Measurements from ENCODE around the gene DEUP1.

DEUP1 gene

DNA sequence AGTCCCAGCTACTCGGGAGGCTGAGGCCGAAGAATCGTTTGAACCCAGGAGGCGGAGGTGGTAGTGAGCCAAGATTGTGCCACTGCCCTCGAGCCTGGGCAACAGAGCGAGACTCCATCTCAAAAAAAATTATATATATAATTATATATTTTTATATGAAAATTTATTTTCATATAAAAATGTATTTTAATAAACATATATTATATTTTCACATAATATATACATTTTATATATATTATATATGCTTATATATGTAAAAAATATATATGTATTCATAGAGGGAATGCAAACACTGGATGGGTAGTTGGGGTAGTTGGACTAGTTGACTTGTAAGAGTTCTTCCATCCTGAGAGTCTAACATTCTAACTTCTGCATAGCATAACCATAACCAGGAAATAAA lies 20.3 kb downstream of the DEUP1 start:
- TF ChIP-seq, protein P1, sequence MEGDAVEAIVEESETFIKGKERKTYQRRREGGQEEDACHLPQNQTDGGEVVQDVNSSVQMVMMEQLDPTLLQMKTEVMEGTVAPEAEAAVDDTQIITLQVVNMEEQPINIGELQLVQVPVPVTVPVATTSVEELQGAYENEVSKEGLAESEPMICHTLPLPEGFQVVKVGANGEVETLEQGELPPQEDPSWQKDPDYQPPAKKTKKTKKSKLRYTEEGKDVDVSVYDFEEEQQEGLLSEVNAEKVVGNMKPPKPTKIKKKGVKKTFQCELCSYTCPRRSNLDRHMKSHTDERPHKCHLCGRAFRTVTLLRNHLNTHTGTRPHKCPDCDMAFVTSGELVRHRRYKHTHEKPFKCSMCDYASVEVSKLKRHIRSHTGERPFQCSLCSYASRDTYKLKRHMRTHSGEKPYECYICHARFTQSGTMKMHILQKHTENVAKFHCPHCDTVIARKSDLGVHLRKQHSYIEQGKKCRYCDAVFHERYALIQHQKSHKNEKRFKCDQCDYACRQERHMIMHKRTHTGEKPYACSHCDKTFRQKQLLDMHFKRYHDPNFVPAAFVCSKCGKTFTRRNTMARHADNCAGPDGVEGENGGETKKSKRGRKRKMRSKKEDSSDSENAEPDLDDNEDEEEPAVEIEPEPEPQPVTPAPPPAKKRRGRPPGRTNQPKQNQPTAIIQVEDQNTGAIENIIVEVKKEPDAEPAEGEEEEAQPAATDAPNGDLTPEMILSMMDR (conservative IDR thresholded peaks at IDR 0.05; ENCODE audit: low read depth, low read length): no peak
- no peak overlapping the region for H3K4me3 ChIP-seq (IDR thresholded peaks at IDR 0.05; ENCODE audit: insufficient read depth, low read depth, low read length)
- no peak overlapping the region for H3K4me2 ChIP-seq
- no peaks in the 10 kb centered on the region for H3K79me2 ChIP-seq (ENCODE audit: insufficient read depth, low read depth)
- no peaks in the 10 kb centered on the region for H3K27me3 ChIP-seq (ENCODE audit: insufficient read depth, low read depth)
- no peak overlapping the region for H2AFZ ChIP-seq (ENCODE audit: low read depth)
- H3K36me3 ChIP-seq (ENCODE audit: insufficient read depth): no peaks in the 10 kb centered on the region
- no peaks in the 10 kb centered on the region for H4K20me1 ChIP-seq (ENCODE audit: insufficient read depth)
- no peak overlapping the region for H3K27ac ChIP-seq
- no peak overlapping the region for H3K9ac ChIP-seq
- no peaks in the 10 kb centered on the region for H3K4me1 ChIP-seq (ENCODE audit: low read depth, poor library complexity, severe bottlenecking)

GRCh38 chr11:93359396-93359795 lies 28.9 kb downstream of the DEUP1 start:
- Histone ChIP-seq H2AFZ (ENCODE audit: low read depth) (no peak overlapping the region), H3K4me3 (IDR thresholded peaks at IDR 0.05; ENCODE audit: insufficient read depth, low read depth, low read length) (no peak overlapping the region), H3K4me2 (no peak overlapping the region), H3K79me2 (ENCODE audit: insufficient read depth, low read depth) (no peaks in the 10 kb centered on the region), H3K27ac (no peak overlapping the region), H3K36me3 (ENCODE audit: insufficient read depth) (no peaks in the 10 kb centered on the region), H3K4me1 (ENCODE audit: low read depth, poor library complexity, severe bottlenecking) (no peaks in the 10 kb centered on the region), H3K9ac (no peak overlapping the region), H3K27me3 (ENCODE audit: insufficient read depth, low read depth) (no peaks in the 10 kb centered on the region), H4K20me1 (ENCODE audit: insufficient read depth) (no peaks in the 10 kb centered on the region)
- TF ChIP-seq, protein P1 (conservative IDR thresholded peaks at IDR 0.05; ENCODE audit: low read depth, low read length): no peak

DNA sequence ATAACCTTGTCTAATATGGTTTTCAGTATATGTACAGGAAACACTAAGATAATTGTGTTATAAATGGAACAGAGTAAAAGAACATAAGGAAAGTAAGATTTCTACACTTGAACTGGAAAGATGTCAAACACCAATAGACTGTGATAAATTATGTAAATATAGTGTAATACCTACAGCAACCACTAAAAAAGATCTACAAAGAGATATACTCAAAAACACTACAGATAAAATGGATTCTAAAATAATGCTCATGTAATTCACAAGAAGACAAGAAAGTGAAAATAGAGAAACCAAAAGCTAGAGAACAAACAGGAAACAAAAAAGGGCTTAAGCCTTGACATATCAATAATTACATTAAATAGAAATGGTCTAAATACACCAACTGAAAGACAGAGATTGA lies 30.9 kb downstream of the DEUP1 start:
- Histone ChIP-seq H3K27ac (no peak overlapping the region), H3K27me3 (ENCODE audit: insufficient read depth, low read depth) (no peaks in the 10 kb centered on the region), H2AFZ (ENCODE audit: low read depth) (no peak overlapping the region), H4K20me1 (ENCODE audit: insufficient read depth) (no peaks in the 10 kb centered on the region), H3K4me3 (IDR thresholded peaks at IDR 0.05; ENCODE audit: insufficient read depth, low read depth, low read length) (no peak overlapping the region), H3K4me1 (ENCODE audit: low read depth, poor library complexity, severe bottlenecking) (no peaks in the 10 kb centered on the region), H3K9ac (no peak overlapping the region), H3K4me2 (no peak overlapping the region), H3K79me2 (ENCODE audit: insufficient read depth, low read depth) (no peaks in the 10 kb centered on the region), H3K36me3 (ENCODE audit: insufficient read depth) (no peaks in the 10 kb centered on the region)
- TF ChIP-seq, protein P1 (conservative IDR thresholded peaks at IDR 0.05; ENCODE audit: low read depth, low read length): no peak

DNA sequence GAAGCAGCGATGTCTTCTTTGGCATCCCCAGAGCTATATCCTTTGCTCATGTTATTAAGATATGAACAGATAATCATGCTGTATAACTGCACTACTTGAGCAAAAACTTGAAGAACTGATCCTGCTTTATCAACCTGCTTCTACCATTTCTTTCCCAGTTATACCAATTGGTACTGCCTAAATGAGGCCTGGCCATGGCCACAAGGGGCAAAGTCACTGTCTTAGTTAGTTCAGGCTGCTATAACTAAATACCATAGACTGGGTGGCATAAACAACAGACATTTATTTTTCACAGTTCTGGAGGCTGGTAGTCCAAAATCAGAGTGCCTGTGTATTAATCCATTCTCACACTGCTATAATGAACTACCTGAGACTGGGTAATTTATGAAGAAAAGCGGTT lies 37.5 kb downstream of the DEUP1 start:
- TF ChIP-seq, protein P1 (conservative IDR thresholded peaks at IDR 0.05; ENCODE audit: low read depth, low read length): no peak
- no peak overlapping the region for H3K9ac ChIP-seq
- H3K79me2 ChIP-seq (ENCODE audit: insufficient read depth, low read depth): no peaks in the 10 kb centered on the region
- no peak overlapping the region for H2AFZ ChIP-seq (ENCODE audit: low read depth)
- H3K4me3 ChIP-seq (IDR thresholded peaks at IDR 0.05; ENCODE audit: insufficient read depth, low read depth, low read length): no peak overlapping the region
- H4K20me1 ChIP-seq (ENCODE audit: insufficient read depth): no peaks in the 10 kb centered on the region
- no peaks in the 10 kb centered on the region for H3K4me1 ChIP-seq (ENCODE audit: low read depth, poor library complexity, severe bottlenecking)
- no peak overlapping the region for H3K27ac ChIP-seq
- no peaks in the 10 kb centered on the region for H3K27me3 ChIP-seq (ENCODE audit: insufficient read depth, low read depth)
- H3K36me3 ChIP-seq (ENCODE audit: insufficient read depth): no peaks in the 10 kb centered on the region
- no peak overlapping the region for H3K4me2 ChIP-seq
